ENCODE results near the gene LIFR.

GRCh38 chr5:38447056-38447455 is 109.4 kb downstream of the LIFR start:
- TF ChIP-seq POLR2A (IDR thresholded peaks at IDR 0.05): no peak
- TF ChIP-seq CTCF (IDR thresholded peaks at IDR 0.05): no peak

All from body of pancreas (tissue), 4 donors.